ENCODE results near the gene GALR3.

GRCh38 chr22:37774728-37775127 is 48.5 kb upstream of the GALR3 start:
- no peak for TF ChIP-seq CTCF (conservative IDR thresholded peaks at IDR 0.05; ENCODE audit: low read length)
- TF ChIP-seq EZH2phosphoT487 (IDR thresholded peaks at IDR 0.05; ENCODE audit: borderline replicate concordance), result no peak
